Astrocyte of the cerebellum (primary cell): ENCODE results near the gene TUBA3E.
"Not testable (repeated sequence)": the region's sequence is repeated elsewhere in the genome, so short reads cannot be mapped to it uniquely, and the experiment has no call there.

Experiments used
- DNase-seq: peaks from one replicate; pipeline ENCODE4 v3.0.0-alpha.2; 2011; ENCODE audit warnings: low read depth
- H3K4me3 ChIP-seq: 2 replicates; pipeline ENCODE4 v1.5.1; 2011; ENCODE audit warnings: mild to moderate bottlenecking, low read depth, low read length, moderate library complexity
- in situ Hi-C: cut with HindIII; loops from 2 replicates; pipeline ENCODE4 v1.10.0; 2017; ENCODE audit warnings: low sequenced_read_pairs
- TF ChIP-seq, protein P1 (sequence below): IDR thresholded peaks from 2 replicates; pipeline ENCODE4 v1.5.1; 2012; ENCODE audit warnings: low read length, low read depth, moderate library complexity, mild to moderate bottlenecking; ENCODE audit errors: missing control alignments

Gene TUBA3E

GRCh38 chr2:130183512-130184373 lies 14.5 kb downstream of the TUBA3E start:
- in situ Hi-C loops = no loop called here
- peak; percentile 22 for DNase-seq
- TF ChIP-seq, protein P1, sequence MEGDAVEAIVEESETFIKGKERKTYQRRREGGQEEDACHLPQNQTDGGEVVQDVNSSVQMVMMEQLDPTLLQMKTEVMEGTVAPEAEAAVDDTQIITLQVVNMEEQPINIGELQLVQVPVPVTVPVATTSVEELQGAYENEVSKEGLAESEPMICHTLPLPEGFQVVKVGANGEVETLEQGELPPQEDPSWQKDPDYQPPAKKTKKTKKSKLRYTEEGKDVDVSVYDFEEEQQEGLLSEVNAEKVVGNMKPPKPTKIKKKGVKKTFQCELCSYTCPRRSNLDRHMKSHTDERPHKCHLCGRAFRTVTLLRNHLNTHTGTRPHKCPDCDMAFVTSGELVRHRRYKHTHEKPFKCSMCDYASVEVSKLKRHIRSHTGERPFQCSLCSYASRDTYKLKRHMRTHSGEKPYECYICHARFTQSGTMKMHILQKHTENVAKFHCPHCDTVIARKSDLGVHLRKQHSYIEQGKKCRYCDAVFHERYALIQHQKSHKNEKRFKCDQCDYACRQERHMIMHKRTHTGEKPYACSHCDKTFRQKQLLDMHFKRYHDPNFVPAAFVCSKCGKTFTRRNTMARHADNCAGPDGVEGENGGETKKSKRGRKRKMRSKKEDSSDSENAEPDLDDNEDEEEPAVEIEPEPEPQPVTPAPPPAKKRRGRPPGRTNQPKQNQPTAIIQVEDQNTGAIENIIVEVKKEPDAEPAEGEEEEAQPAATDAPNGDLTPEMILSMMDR = no peak
- H3K4me3 ChIP-seq = peak overlapping the region; percentile 92

GRCh38 chr2:130182826-130183511 lies 15.3 kb downstream of the TUBA3E start:
- in situ Hi-C loops, DNase-seq: not testable (repeated sequence)
- H3K4me3 ChIP-seq = peak overlapping the region; percentile 92

DNA sequence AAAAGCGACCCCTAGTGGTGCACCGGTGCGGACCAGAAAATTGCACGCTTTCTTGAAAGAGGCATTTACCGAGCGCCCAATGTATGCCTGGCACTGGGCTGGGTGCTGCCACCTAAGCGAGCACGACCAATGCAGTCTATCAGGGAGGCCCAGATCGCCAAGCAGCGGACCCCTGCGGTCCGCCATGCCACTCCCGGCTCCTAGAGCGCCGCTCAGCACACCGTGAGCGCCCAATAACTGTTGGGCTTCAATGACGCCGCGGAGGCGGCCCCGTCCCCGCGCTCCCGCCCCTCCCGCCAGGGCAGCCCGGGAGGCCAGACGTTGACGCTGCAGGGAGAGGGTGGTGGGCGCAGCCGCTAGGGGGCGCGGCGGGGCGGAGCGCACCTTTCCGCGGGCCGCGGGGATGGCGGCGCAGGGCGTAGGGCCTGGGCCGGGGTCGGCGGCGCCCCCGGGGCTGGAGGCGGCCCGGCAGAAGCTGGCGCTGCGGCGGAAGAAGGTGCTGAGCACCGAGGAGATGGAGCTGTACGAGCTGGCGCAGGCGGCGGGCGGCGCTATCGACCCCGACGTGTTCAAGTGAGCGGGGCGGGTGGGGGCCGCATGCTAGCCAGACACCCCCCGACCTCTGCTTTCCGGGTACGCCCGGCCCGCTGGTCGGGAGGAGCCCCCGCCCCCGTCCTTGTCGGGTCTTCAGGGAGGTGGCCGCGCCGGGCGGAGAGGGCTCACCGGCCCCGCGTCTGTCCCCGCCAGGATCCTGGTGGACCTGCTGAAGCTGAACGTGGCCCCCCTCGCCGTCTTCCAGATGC lies 16.2 kb downstream of the TUBA3E start, which contains the start of gene MZT2B:
Gene MZT2B, plus strand, starts transcription at position 383 of the 803 bp plus-strand sequence. Its CDS starts 21 bp downstream, at position 404.
- peak; percentile 33 for DNase-seq
- in situ Hi-C loops = not testable (repeated sequence)
- H3K4me3 ChIP-seq = peak within 1 kb of the TSS; percentile 92
- TF ChIP-seq, protein P1 = peak; percentile 64

GRCh38 chr2:130181325-130181879 lies 16.8 kb downstream of the TUBA3E start, which contains the start of gene SMPD4:
TSS of gene SMPD4 (minus strand) at chr2:130181602. CDS start at chr2:130176592, 5,010 bp downstream.
- TF ChIP-seq, protein P1 = no peak
- H3K4me3 ChIP-seq = peak within 1 kb of the TSS; percentile 92
- in situ Hi-C loops = no loop called here
- peak; percentile 90 for DNase-seq

GRCh38 chr2:130180404-130181324 lies 17.6 kb downstream of the TUBA3E start:
- in situ Hi-C loops, DNase-seq: not testable (repeated sequence)
- peak overlapping the region; percentile 92 for H3K4me3 ChIP-seq

DNA sequence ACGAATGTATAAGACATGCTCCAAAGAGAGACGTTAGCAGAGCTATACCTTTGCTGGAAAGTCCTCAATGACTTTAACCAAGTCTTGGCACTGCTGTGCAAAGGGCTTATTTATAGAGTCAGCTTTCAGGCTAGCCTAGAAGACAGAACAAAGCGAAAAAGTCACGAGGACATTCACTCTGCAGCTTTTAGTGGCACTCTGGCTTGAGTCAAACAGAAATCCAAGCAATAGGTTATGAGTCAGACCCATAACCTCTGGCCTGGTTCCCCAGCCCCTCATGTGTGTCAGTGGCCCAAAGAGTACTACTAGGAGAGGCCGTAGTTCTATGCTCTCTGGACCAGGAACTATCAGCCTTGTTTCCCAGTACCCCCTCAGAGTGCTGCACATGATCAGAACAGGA lies 23.4 kb downstream of the TUBA3E start:
- in situ Hi-C loops, DNase-seq, H3K4me3 ChIP-seq: not testable (repeated sequence)

DNA sequence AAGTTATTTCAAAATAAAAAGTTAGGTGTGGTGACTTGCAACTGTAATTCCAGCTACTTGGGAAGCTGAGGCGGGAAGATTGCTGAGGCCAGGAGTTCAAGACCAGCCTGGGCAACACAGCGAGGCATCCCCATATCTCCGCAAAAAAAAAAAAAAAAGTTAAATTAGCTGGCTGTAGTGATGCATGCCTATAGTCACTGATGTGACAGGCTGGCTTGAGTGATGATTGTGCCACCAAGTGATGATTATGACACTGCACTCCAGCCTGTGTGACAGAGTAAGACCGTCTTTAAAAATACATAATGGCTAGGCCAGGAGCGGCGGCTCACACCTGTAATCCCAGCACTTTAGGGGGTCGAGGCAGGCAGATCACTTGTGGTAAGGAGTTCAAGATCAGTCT lies 28.3 kb downstream of the TUBA3E start:
- in situ Hi-C loops = no loop called here
- TF ChIP-seq, protein P1 = no peak
- no peak for DNase-seq

DNA sequence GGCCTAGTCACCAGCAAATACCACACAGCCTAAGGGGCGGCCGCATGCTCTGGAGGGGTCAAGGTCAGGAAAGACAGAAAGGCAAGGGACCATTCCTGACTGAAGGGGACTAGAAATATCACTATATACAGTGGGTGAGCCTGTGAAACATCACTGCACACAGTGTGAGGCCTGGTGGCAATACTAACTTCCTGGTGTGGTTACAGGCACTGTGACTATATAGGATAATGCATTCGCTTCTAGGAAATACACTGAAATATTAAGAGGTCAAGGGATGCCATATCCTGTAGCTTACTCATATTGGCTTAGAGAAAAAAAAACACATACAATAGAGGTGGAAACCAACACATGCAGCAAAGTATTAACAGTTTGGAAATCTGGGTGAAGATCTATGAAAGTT lies 29.1 kb downstream of the TUBA3E start:
- H3K4me3 ChIP-seq, in situ Hi-C loops, DNase-seq: not testable (repeated sequence)

More for the DNA sequence above, 28.3 kb downstream of the TUBA3E start:
- no peak overlapping the region for H3K4me3 ChIP-seq

- DNase-seq, in situ Hi-C loops, H3K4me3 ChIP-seq: not testable (repeated sequence)
Observed at GRCh38 chr2:130166611-130167010, 31.6 kb downstream of the TUBA3E start.
